ENCODE measurements around the gene MOSPD3.

MOSPD3 gene

DNA sequence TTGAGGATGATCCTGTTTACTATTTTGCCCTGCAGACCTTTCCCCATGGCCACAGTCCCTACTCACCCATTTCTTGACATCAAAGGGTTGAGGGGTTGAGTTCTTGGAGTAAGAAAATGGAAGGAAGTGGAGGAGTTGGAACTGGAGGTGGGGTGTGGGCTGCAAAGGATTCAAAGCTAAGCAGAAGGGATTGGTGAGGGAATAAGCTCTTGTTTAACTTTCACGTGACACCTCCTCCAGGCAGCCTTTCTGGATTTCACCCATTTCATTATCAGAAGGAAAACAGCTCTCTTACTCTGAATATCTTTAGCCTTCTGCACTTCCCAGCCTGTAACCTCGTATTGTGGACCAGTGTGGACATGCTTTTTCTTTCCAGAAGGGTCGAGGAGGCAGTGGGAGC is 13.7 kb downstream of the MOSPD3 start:
- H3K4me3 ChIP-seq (ENCODE audit: low read depth, low read length): no peak overlapping the region
- TF ChIP-seq, protein P1, sequence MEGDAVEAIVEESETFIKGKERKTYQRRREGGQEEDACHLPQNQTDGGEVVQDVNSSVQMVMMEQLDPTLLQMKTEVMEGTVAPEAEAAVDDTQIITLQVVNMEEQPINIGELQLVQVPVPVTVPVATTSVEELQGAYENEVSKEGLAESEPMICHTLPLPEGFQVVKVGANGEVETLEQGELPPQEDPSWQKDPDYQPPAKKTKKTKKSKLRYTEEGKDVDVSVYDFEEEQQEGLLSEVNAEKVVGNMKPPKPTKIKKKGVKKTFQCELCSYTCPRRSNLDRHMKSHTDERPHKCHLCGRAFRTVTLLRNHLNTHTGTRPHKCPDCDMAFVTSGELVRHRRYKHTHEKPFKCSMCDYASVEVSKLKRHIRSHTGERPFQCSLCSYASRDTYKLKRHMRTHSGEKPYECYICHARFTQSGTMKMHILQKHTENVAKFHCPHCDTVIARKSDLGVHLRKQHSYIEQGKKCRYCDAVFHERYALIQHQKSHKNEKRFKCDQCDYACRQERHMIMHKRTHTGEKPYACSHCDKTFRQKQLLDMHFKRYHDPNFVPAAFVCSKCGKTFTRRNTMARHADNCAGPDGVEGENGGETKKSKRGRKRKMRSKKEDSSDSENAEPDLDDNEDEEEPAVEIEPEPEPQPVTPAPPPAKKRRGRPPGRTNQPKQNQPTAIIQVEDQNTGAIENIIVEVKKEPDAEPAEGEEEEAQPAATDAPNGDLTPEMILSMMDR (IDR thresholded peaks at IDR 0.05; ENCODE audit: low read depth, low read length): no peak
- in situ Hi-C loops (cut with HindIII; ENCODE audit: low sequenced_read_pairs): no loop called here
- no peak for DNase-seq (ENCODE audit: low read depth, low spot score)

DNA sequence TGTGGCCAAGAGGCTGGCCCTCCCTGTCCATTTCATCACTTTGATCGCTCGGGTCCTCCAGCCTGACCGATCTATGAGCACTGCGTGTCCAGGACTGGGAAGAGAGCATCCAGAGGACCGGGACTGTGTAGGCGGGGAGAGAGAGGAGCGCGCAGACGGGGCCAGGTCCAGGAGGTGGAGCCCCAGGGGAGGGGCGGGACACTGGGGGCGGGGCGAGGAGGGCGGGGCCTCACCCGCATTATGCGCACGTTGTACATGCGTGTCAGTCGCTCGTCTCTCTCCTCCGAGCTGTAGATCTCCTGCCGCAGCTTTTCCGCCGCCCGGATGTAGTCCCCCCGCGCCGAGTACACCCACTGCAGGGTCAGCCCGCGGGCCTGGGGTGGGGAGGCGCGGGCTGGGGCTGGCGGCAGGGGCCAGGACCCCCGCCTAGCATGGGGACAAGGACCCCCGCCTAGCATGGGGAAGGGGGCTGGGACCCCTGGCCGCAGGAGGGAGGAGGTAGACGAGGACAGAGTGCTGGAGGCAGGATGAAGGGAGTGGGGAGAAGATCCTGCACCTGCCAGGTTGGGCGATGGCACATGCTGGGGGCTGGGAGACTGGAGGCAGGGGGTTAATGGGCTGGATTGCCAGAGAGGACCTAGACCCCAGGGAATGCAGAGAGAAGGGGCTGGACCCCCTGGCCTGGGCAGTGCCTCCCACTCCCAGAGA is 14.3 kb downstream of the MOSPD3 start:
- peak overlapping the region; percentile 13 for H3K4me3 ChIP-seq (ENCODE audit: low read depth, low read length)
- DNase-seq (ENCODE audit: low read depth, low spot score): peak; percentile 73
- in situ Hi-C loops (cut with HindIII; ENCODE audit: low sequenced_read_pairs): no loop called here
- TF ChIP-seq, protein P1 (IDR thresholded peaks at IDR 0.05; ENCODE audit: low read depth, low read length): no peak

DNA sequence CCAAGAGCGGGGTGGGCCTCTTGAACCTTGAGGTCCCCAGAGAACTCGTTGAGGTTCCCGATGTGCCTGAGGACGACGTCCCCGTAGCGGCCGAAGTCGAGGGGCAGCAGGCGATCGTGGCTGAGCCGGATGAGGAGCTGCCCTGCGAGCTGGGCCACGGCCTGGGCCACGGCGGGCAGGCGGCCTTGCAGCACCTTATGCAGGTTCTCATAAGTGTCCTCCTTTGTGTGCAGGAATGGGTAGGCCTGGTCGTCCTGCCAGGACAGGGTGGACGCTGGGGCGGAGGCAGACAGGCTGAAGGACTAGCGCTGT is 14.9 kb downstream of the MOSPD3 start:
- no peak overlapping the region for H3K4me3 ChIP-seq (ENCODE audit: low read depth, low read length)
- TF ChIP-seq, protein P1 (IDR thresholded peaks at IDR 0.05; ENCODE audit: low read depth, low read length): no peak
- in situ Hi-C loops (cut with HindIII; ENCODE audit: low sequenced_read_pairs): no loop called here
- DNase-seq (ENCODE audit: low read depth, low spot score): no peak

DNA sequence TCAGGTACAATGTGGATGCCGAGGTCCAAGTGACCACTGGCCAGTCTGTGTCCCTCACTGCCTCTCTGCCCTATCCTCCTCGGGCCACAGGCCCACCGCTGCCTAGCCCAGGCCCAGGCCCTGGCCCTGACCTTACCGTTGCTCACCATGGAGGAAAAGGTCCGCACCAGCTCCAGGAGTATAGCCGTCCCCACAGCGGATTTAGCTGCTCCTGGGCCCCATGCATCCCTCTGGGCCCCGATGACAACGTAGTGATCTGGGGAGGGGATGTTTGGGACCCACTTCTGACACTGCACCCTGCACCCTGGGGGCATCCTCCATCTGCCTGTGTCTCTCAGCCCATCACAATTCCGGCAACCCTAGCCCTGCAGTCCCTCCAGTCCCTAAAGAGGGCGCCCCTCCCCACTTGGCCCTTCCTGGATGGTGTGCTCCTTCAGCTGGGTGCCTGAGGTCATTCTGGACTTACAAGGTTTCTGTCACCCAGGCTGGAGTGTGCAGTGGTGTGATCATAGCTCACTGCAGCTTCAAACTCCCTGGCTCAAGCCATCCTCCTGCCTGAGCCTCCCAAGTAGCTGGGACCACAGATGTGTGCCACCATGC is 16.9 kb downstream of the MOSPD3 start:
- no peak for DNase-seq (ENCODE audit: low read depth, low spot score)
- TF ChIP-seq, protein P1 (IDR thresholded peaks at IDR 0.05; ENCODE audit: low read depth, low read length): peak; percentile 28
- H3K4me3 ChIP-seq (ENCODE audit: low read depth, low read length): no peak overlapping the region
- in situ Hi-C loops (cut with HindIII; ENCODE audit: low sequenced_read_pairs): no loop called here

DNA sequence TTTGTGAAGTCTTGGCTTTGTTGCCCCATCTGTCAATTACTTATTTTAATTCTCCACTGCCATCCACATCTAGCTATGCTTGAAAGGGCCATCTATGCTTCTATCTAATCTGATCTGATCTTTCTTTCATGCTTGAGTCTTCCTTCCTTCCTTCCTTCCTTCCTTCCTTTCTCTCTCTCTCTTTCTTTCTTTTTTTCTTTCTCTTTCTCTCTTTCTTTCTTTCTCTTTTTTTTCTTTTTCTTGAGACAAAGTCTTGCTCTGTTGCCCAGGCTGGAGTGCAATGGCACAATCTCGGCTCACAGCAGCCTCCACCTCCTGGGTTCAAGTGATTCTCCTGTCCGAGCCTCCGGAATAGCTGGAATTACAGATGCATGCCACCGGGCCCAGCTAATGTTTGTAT is 17.7 kb downstream of the MOSPD3 start:
- no peak for DNase-seq (ENCODE audit: low read depth, low spot score)
- in situ Hi-C loops (cut with HindIII; ENCODE audit: low sequenced_read_pairs): no loop called here
- H3K4me3 ChIP-seq (ENCODE audit: low read depth, low read length): no peak overlapping the region
- TF ChIP-seq, protein P1 (IDR thresholded peaks at IDR 0.05; ENCODE audit: low read depth, low read length): no peak

DNA sequence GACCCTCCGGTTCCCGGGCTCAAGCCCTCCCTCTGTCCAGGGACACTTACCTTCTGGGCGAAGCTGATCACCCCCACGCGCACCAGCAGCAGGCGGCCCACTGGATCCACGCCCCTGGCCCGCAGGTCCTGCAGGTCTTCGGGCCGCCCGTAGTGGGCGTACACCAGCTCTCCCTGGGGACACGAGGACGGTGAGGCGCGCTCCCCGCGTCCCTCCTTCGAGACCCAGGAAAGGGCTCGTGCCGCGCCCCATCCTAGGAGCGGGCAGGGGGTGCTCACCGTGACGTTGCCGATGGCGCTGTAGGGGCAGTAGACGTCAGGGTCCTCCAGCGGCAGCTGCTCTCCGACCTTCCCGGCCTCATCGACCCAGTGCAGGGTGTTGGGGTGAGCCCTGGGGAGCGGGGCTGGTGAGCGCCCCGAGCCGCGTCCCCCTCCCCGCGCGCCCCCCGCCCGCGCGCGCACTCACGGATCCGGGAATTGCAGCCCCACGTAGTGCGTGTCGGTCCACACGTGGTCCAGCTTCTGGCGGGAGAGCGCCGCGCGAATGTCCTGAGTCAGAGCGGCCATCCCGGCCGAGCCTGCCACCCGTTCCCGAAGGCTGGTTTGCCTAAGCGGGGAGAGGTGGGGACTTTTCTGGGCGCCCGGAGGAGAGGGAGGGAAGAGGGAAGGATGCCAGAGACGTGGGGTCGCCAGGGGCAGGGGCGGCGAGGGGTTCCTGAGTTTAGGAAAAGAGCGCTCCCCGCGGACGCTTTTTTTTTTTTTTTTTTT is 20.8 kb downstream of the MOSPD3 start:
- TF ChIP-seq, protein P1 (IDR thresholded peaks at IDR 0.05; ENCODE audit: low read depth, low read length): peak; percentile 32
- in situ Hi-C loops (cut with HindIII; ENCODE audit: low sequenced_read_pairs): no loop called here
- DNase-seq (ENCODE audit: low read depth, low spot score): peak; percentile 5
- H3K4me3 ChIP-seq (ENCODE audit: low read depth, low read length): peak overlapping the region; percentile 22

Data from astrocyte of the spinal cord (primary cell).